Brain microvascular endothelial cell (primary cell): ENCODE results near the gene MYO3B.

Source experiments
- DNase-seq: peaks from one replicate; pipeline ENCODE4 v3.0.0-alpha.2; 2020
- H3K27ac ChIP-seq: fragments of 250-450 bp; sonication (Bioruptor Pico); 2 replicates; pipeline ENCODE4 v1.5.1; 2020; ENCODE audit warnings: mild to moderate bottlenecking, moderate library complexity
- H3K27me3 ChIP-seq: fragments of 250-450 bp; sonication (Bioruptor Pico); replicated peaks from 2 replicates; pipeline ENCODE4 v1.5.1; 2020; ENCODE audit warnings: mild to moderate bottlenecking
- H3K36me3 ChIP-seq: fragments of 250-450 bp; sonication (Bioruptor Pico); replicated peaks from 2 replicates; pipeline ENCODE4 v1.5.1; 2020; ENCODE audit warnings: mild to moderate bottlenecking
- H3K4me3 ChIP-seq: 2 replicates; pipeline ENCODE4 v1.5.1; 2011; ENCODE audit warnings: low read depth, mild to moderate bottlenecking, control low read depth, low read length, moderate library complexity
- in situ Hi-C: cut with HindIII; loops from 2 replicates; pipeline ENCODE4 v1.10.0; 2017; ENCODE audit warnings: low sequenced_read_pairs, low pct_ligation_motif_present
- TF ChIP-seq, protein P1 (sequence below): IDR thresholded peaks from 2 replicates; pipeline ENCODE4 v1.5.1; 2011; ENCODE audit warnings: low read depth, mild to moderate bottlenecking, moderate library complexity, low read length, control low read depth, inconsistent platforms; ENCODE audit errors: missing control alignments

Gene MYO3B

DNA sequence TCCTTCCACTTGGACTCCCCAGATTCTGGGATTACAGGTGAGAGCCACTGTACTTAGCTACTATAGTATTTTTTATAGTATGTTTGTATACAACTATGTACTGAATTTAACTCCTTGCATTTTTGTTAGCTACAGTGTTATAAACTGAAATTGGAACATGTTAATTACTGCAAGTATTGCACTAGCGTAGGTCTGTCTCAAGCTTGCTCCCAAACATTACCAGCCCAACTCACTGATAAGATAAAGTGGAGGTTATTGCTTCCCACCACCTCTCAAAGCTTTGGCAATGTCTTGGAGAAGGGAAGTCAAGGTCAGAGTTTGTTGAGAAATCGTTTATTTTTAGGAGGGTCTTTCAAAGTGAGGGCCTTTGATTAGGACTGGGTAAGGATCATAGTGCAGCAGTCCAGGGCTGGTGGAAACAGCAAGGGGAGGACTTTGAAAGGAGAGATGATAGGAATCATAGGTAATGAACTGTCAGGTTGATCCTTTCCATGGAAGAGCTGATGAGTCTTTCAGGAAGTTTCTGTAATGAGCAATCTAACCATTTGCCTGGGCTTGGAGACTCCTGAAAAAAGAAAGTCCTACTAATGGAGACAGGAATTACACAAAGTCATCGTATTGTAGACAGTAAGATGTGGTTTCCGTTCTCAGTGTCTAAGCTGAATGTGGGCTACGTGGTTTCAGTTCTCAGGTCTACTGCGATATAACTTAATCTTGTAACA is 257.1 kb downstream of the MYO3B start:
- H3K27me3 ChIP-seq = no peaks in the 10 kb centered on the region
- H3K36me3 ChIP-seq = no peaks in the 10 kb centered on the region
- TF ChIP-seq, protein P1, sequence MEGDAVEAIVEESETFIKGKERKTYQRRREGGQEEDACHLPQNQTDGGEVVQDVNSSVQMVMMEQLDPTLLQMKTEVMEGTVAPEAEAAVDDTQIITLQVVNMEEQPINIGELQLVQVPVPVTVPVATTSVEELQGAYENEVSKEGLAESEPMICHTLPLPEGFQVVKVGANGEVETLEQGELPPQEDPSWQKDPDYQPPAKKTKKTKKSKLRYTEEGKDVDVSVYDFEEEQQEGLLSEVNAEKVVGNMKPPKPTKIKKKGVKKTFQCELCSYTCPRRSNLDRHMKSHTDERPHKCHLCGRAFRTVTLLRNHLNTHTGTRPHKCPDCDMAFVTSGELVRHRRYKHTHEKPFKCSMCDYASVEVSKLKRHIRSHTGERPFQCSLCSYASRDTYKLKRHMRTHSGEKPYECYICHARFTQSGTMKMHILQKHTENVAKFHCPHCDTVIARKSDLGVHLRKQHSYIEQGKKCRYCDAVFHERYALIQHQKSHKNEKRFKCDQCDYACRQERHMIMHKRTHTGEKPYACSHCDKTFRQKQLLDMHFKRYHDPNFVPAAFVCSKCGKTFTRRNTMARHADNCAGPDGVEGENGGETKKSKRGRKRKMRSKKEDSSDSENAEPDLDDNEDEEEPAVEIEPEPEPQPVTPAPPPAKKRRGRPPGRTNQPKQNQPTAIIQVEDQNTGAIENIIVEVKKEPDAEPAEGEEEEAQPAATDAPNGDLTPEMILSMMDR = no peak
- H3K4me3 ChIP-seq = no peak overlapping the region
- in situ Hi-C loops = no loop called here
- DNase-seq = no peak
- no peak overlapping the region for H3K27ac ChIP-seq

DNA sequence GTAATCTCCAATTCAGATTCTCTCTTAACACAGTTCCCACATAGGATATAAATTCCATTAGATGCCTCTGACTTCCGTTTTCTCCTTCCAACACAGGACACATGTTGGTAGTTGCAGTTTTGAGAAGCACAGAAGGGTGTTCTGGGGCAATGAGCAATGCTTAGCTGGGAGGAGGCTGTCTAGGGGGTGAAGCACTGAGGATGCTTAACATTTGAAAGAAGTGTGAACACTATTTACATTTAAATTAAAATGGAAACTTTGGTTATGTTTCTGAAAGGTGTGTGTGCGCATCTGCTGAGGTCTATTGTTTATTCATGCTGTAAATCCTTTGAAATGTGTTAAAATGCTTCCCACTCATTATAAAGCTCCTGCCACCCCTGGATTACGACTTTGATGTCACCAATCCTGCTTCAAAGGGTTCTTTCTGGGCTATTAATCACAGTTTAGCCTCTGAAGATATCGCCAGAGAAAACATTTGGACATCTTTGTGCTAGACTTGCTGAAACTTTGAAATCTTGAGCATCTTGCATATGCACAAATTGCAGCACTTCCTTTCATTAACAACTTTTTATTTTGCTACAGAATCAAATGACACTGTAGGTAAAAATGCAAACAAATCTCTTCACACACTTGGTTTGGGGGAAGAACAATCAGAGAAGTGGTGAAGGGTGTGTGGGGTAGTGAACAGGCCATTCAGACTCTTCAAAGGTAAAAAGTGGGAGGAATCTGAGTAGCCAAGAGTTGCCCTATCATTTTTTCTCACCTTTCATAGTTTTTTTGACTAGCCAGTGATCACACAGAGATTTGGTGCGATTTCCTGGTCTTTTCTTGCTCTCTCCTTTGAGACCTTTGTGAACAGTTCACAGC is 258.4 kb downstream of the MYO3B start:
- Histone ChIP-seq H3K4me3 (no peak overlapping the region), H3K27me3 (no peaks in the 10 kb centered on the region), H3K27ac (no peak overlapping the region), H3K36me3 (no peaks in the 10 kb centered on the region)
- TF ChIP-seq, protein P1 = no peak
- no peak for DNase-seq
- in situ Hi-C loops = no loop called here

DNA sequence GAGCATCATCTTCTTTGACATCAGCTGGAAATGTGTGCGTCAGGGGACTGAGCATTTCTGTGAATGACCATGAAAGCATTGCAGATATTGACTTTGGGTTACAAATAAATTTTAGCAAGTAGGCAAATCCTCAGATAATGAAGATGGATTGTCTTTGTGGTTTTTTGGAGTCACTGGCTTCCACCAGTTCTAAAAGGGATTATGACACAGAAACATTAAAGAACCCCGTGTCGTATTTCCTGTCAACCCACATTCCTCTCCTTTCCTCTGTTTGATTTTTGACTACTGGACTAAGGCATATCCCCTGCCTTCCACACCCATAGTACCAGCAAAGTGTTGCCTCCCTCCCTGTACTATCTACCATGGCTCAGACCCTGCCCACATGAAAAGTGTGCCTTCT is 268.1 kb downstream of the MYO3B start:
- Histone ChIP-seq H3K36me3 (no peaks in the 10 kb centered on the region), H3K27me3 (no peaks in the 10 kb centered on the region), H3K4me3 (no peak overlapping the region), H3K27ac (no peak overlapping the region)
- in situ Hi-C loops = no loop called here
- TF ChIP-seq, protein P1 = no peak
- no peak for DNase-seq

DNA sequence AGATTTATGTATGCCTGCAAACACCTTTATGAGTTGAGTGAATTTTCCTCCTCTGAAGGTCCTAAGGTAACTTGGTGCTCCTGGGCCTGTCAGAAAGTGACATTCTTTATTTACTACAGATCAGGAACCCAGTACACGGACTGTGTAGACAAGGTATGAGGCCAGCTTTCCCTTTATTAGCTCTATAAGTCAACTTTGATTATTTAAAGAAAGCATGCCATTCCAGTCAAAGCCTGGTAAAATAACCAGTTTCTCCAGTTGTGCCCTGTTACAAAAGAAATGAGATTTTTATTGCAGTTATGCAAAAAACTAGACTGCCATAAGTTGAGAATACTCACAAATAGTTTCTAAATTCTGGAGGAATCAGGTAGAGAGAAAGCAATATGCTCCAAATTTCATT is 271.1 kb downstream of the MYO3B start:
- H3K27me3 ChIP-seq = no peaks in the 10 kb centered on the region
- TF ChIP-seq, protein P1 = no peak
- H3K36me3 ChIP-seq = no peaks in the 10 kb centered on the region
- in situ Hi-C loops = no loop called here
- H3K27ac ChIP-seq = no peak overlapping the region
- no peak overlapping the region for H3K4me3 ChIP-seq
- DNase-seq = no peak

DNA sequence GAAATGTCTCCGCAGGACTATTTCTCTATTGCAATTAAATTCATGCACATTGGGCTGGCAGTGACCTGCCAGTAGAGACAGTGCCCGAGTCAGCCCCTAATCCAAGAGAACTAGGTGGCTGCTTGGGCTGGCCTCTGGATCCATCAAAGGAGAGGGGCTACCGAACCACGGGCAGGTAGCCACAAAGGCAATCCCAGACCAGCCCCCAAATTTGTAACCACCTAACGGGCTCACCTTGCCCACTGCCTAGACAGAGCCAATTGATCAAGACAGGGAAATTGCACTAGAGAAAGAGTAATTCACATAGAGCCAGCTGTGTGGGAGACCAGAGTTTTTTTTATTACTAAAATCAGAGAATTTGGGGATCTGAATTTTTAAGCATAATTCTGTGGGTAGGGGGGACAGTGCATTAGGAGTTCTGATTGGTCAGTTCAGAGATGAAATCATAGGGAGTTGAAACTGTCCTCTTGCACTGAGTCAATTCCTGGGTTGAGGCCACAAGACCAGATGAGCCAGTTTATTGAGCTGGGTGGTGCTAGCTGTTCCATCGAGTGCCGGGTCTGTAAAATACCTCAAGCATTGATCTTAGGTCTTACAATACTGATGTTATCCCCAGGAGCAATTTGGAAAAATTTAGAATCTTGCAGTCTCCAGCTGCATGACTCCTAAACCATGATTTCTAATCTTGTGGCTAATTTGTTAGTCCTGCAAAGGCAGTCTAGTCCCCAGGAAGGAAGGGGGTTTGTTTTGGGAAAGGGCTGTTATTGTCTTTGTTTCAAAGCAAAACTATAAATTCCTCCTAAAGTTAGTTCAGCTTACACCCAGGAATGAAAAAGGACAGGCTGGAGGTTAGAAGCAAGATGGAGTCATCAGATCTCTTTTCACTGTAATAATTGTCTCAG is 276.8 kb downstream of the MYO3B start:
- Histone ChIP-seq H3K4me3 (no peak overlapping the region), H3K27ac (no peak overlapping the region), H3K36me3 (no peaks in the 10 kb centered on the region), H3K27me3 (no peaks in the 10 kb centered on the region)
- TF ChIP-seq, protein P1 = no peak
- DNase-seq = no peak
- in situ Hi-C loops = no loop called here
